C4-2B (cell line): ENCODE measurements around the gene TBXT.

Experiments
- ZFX ChIP-seq: fragments of 450-650 bp; IDR thresholded peaks from 2 replicates; pipeline ENCODE4 v1.6.1; 2017
- TF ChIP-seq, protein P1 (sequence below): fragments of 450-650 bp; conservative IDR thresholded peaks from 2 replicates; pipeline ENCODE4 v1.5.1; 2017; ENCODE audit warnings: mild to moderate bottlenecking

DNA sequence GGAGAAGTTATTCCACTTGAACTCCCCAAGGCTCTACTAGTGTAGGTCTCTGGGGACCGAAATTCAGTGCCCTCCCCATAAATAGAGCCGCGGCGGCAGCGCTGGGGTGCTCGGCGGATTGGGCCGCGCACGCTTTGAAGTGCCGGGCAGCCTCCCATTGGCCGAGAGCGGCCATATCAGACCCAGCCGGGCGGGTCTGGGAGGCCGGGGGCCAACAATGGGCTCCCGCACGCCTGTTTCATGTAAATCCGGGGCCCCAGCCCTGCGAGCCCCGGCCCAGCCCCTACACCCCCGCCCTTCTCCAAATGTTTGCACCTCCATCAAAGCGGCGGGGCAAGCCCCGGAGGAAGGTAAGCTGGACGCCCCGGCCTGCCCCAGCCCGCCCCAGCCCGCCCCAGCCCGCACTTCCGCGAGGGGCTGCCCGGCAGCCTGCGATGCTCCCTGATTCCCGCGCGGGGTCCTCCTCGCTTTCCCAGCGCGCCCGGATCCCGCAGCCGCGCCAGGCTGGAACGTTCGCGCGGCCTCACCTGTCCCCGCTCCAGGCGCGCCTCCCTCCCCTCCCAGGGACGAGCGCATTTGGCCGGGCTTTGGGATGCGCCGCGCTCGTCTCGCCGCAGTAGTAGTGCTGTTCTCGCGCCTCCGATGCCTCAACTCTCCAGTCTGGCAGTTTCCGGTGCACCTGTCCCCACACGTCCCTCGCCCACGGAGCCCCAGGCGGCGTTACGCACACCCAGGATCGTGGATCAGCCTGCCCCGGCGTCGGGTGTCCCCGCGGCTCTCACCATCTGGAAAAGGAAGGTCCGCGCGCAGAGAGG is at the start of gene TBXT:
- TF ChIP-seq, protein P1, sequence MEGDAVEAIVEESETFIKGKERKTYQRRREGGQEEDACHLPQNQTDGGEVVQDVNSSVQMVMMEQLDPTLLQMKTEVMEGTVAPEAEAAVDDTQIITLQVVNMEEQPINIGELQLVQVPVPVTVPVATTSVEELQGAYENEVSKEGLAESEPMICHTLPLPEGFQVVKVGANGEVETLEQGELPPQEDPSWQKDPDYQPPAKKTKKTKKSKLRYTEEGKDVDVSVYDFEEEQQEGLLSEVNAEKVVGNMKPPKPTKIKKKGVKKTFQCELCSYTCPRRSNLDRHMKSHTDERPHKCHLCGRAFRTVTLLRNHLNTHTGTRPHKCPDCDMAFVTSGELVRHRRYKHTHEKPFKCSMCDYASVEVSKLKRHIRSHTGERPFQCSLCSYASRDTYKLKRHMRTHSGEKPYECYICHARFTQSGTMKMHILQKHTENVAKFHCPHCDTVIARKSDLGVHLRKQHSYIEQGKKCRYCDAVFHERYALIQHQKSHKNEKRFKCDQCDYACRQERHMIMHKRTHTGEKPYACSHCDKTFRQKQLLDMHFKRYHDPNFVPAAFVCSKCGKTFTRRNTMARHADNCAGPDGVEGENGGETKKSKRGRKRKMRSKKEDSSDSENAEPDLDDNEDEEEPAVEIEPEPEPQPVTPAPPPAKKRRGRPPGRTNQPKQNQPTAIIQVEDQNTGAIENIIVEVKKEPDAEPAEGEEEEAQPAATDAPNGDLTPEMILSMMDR = no peak
- TF ChIP-seq ZFX = no peak
